Stomach smooth muscle (tissue), 2 donors: Measurements from ENCODE around the gene EFCAB13.

Experiments used
- H3K27ac ChIP-seq: one replicate; pipeline ENCODE4 v1.7.0; 2013; ENCODE audit warnings: mild to moderate bottlenecking, low read length, inconsistent platforms
- H3K27me3 ChIP-seq, 2 donors: one replicate each; pipeline ENCODE4 v1.7.0; 2013; ENCODE audit warnings: low read length in 2 of 2; ENCODE audit not compliant: insufficient read depth in 2 of 2, control insufficient read depth in 1 of 2
- H3K36me3 ChIP-seq, 2 donors: one replicate each; pipeline ENCODE4 v1.7.0; 2013; ENCODE audit warnings: low read length in 2 of 2; ENCODE audit not compliant: control insufficient read depth in 2 of 2, insufficient read depth in 2 of 2
- H3K4me1 ChIP-seq: one replicate; pipeline ENCODE4 v1.7.0; 2013; ENCODE audit warnings: low read length; ENCODE audit not compliant: control insufficient read depth, insufficient read depth
- H3K4me3 ChIP-seq, 2 donors: one replicate each; pipeline ENCODE4 v1.7.0; 2013; ENCODE audit warnings: low read length in 2 of 2
- H3K9ac ChIP-seq, 2 donors: one replicate each; pipeline ENCODE4 v1.7.0; 2013; ENCODE audit warnings: low read length in 2 of 2, mild to moderate bottlenecking in 1 of 2
- H3K9me3 ChIP-seq, 2 donors: one replicate each; pipeline ENCODE4 v1.7.0; 2013; ENCODE audit warnings: low read length in 2 of 2; ENCODE audit not compliant: control insufficient read depth in 2 of 2
- donor health status: healthy.
- donor health status: Pancreatic carcinoma.

EFCAB13 gene

GRCh38 chr17:47281216-47281615 is 42.5 kb upstream of the EFCAB13 start:
- Histone ChIP-seq H3K27ac (no peak overlapping the region), H3K9me3 (no peaks in the 10 kb centered on the region), H3K4me3 (no peak overlapping the region), H3K4me1 (peaks cover 39% of the 10 kb centered on the region), H3K9ac (no peak overlapping the region), H3K27me3 (no peaks in the 10 kb centered on the region), H3K36me3 (peaks cover 0 to 6% of the 10 kb centered on the region in 2 donors)

- Histone ChIP-seq H3K4me1 (peaks cover 4% of the 10 kb centered on the region), H3K9ac (no peak overlapping the region), H3K4me3 (no peak overlapping the region), H3K27me3 (no peaks in the 10 kb centered on the region), H3K27ac (no peak overlapping the region), H3K36me3 (peaks cover 8 to 24% of the 10 kb centered on the region in 2 donors), H3K9me3 (no peaks in the 10 kb centered on the region)
These were observed 38.8 kb upstream of the EFCAB13 start for GRCh38 chr17:47285003-47285402.

- Histone ChIP-seq H3K36me3 (peaks cover 8 to 32% of the 10 kb centered on the region in 2 donors), H3K4me1 (no peaks in the 10 kb centered on the region), H3K9ac (no peak overlapping the region), H3K27me3 (no peaks in the 10 kb centered on the region), H3K4me3 (no peak overlapping the region), H3K9me3 (no peaks in the 10 kb centered on the region), H3K27ac (no peak overlapping the region)
These were observed 37.4 kb upstream of the EFCAB13 start for GRCh38 chr17:47286198-47286914.

GRCh38 chr17:47287068-47287467 is 36.7 kb upstream of the EFCAB13 start:
- Histone ChIP-seq H3K36me3 (peaks cover 8 to 34% of the 10 kb centered on the region in 2 donors), H3K9me3 (no peaks in the 10 kb centered on the region), H3K27me3 (no peaks in the 10 kb centered on the region), H3K9ac (no peak overlapping the region), H3K4me1 (no peaks in the 10 kb centered on the region), H3K4me3 (no peak overlapping the region), H3K27ac (no peak overlapping the region)

GRCh38 chr17:47287639-47288038 is 36.1 kb upstream of the EFCAB13 start:
- H3K27ac ChIP-seq, result no peak overlapping the region
- H3K36me3 ChIP-seq, result peaks cover 8 to 38% of the 10 kb centered on the region in 2 donors
- H3K4me3 ChIP-seq, result no peak overlapping the region

GRCh38 chr17:47288531-47289116 is 35.1 kb upstream of the EFCAB13 start:
- Histone ChIP-seq H3K36me3 (peaks cover 8 to 38% of the 10 kb centered on the region in 2 donors), H3K27me3 (no peaks in the 10 kb centered on the region), H3K27ac (no peak overlapping the region), H3K9me3 (no peaks in the 10 kb centered on the region), H3K9ac (no peak overlapping the region), H3K4me3 (no peak overlapping the region), H3K4me1 (no peaks in the 10 kb centered on the region)

More at GRCh38 chr17:47287639-47288038, 36.1 kb upstream of the EFCAB13 start:
- Histone ChIP-seq H3K27me3 (no peaks in the 10 kb centered on the region), H3K9ac (no peak overlapping the region), H3K9me3 (no peaks in the 10 kb centered on the region), H3K4me1 (no peaks in the 10 kb centered on the region)

- Histone ChIP-seq H3K9me3 (no peaks in the 10 kb centered on the region), H3K36me3 (peaks cover 8 to 38% of the 10 kb centered on the region in 2 donors), H3K27ac (no peak overlapping the region), H3K9ac (no peak overlapping the region), H3K4me1 (peaks cover under 1% of the 10 kb centered on the region), H3K4me3 (no peak overlapping the region), H3K27me3 (no peaks in the 10 kb centered on the region)
These were observed 34.5 kb upstream of the EFCAB13 start for GRCh38 chr17:47289302-47289701.

- Histone ChIP-seq H3K27me3 (no peaks in the 10 kb centered on the region), H3K9ac (no peak overlapping the region), H3K4me3 (no peak overlapping the region), H3K4me1 (peaks cover 8% of the 10 kb centered on the region), H3K27ac (no peak overlapping the region), H3K36me3 (peaks cover 8 to 40% of the 10 kb centered on the region in 2 donors), H3K9me3 (no peaks in the 10 kb centered on the region)
These were observed 32.9 kb upstream of the EFCAB13 start for GRCh38 chr17:47290870-47291241.

GRCh38 chr17:47291242-47291873 is 32.4 kb upstream of the EFCAB13 start:
- Histone ChIP-seq H3K27me3 (no peaks in the 10 kb centered on the region), H3K4me3 (no peak overlapping the region), H3K9ac (no peak overlapping the region), H3K4me1 (peaks cover 8% of the 10 kb centered on the region), H3K9me3 (no peaks in the 10 kb centered on the region), H3K36me3 (peaks cover 8 to 36% of the 10 kb centered on the region in 2 donors), H3K27ac (no peak overlapping the region)

GRCh38 chr17:47292206-47292605 is 31.5 kb upstream of the EFCAB13 start:
- no peaks in the 10 kb centered on the region for H3K9me3 ChIP-seq
- peaks cover 8% of the 10 kb centered on the region for H3K4me1 ChIP-seq
- H3K27ac ChIP-seq, result no peak overlapping the region
- H3K4me3 ChIP-seq, result no peak overlapping the region
- peaks cover 4 to 31% of the 10 kb centered on the region in 2 donors for H3K36me3 ChIP-seq
- no peak overlapping the region for H3K9ac ChIP-seq
- no peaks in the 10 kb centered on the region for H3K27me3 ChIP-seq
